H4 (cell line): Measurements from ENCODE around the gene CACNA2D4. TPM values are rescaled to one million over a fixed set of nuclear protein-coding genes. Genes with fewer than 3 reads are reported as not detected.

Experiments
- DNase-seq: peaks from one replicate; pipeline ENCODE4 v3.0.0-alpha.2; 2015; ENCODE audit warnings: low spot score
- total RNA-seq: library from RNA; depleted of rRNA; stranded (reverse); fragments of >200 nt; shearing (Covaris generic); gene quantifications from 2 replicates; pipeline ENCODE4 v1.2.3, GENCODE V29; 2014

The CACNA2D4 gene
- total RNA-seq, 1 experiment from 2014 or later, result not detected

DNA sequence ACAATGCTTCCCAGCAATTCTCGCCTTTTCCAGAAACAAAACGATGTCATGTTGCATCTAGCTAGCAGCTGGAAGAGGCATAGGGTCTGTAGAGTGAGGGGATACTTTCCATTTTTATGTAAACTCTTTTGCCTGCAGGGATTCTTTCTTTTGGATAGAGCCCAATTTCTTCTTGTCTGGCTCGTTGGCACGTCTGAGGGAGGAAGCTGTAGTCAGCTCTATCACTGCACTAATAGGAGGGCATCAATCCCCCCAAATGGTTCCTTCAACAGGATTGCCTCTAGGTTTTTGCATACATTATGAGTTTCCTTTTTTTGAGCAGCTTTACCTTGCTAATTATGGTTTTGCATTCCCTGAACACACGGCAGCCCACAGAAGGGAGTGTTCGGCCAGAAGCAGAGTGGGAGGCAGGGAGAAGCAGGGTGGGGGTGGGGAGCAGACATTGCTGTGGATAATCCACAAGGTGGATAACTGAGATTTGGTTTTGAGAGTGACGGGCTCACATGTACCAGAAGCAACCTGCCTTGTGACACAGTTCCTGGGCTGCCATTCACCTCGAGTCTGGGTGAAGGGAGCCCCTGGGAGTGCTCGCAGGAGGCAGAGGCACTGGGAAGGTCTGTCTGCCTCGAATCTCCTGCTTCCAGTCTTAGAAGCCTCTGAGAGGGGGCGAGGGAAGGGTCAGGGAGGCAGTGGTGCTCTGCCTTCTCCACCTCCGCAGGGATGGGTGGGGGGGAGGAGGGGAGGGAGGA is 73.6 kb downstream of the CACNA2D4 start:
- DNase-seq, result no peak

DNA sequence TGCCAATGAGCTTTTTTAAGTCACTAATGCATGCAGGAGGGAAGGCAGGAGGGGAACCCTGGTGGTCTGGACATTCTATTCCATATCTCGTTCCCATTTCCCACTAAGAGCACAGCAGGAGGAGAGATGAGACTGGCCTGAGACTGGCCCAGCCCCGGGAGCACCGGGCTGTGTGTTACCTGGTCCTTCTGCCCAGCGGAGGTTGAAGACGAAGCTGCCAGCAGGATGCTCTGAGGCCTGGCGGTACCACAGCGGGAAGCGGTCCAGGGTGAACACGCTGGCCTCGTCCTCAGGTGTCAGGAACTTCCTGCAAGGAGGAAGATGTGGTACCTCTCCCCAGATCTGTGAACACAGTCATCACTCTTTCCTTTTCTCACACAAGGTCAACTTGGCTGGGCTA is 74.2 kb downstream of the CACNA2D4 start:
- no peak for DNase-seq

DNA sequence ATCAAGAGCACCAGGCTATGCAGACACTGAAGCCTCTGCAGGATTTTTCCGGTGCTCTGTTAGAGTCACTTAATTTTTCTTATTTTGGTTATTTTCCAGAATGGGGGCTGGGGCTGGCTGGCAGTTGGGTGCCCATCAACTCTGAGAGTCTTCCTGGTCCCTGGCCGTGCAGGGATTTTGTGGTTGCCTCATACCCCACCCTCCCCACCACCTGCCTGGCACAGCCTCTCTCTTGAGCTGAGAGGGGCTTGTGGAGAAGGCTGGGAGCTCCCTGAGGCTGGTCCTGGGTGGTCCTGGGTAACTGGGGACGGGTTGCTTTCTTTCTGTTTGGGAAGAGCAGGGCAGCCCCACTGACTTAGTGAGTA is 74.8 kb downstream of the CACNA2D4 start:
- DNase-seq, result no peak

DNA sequence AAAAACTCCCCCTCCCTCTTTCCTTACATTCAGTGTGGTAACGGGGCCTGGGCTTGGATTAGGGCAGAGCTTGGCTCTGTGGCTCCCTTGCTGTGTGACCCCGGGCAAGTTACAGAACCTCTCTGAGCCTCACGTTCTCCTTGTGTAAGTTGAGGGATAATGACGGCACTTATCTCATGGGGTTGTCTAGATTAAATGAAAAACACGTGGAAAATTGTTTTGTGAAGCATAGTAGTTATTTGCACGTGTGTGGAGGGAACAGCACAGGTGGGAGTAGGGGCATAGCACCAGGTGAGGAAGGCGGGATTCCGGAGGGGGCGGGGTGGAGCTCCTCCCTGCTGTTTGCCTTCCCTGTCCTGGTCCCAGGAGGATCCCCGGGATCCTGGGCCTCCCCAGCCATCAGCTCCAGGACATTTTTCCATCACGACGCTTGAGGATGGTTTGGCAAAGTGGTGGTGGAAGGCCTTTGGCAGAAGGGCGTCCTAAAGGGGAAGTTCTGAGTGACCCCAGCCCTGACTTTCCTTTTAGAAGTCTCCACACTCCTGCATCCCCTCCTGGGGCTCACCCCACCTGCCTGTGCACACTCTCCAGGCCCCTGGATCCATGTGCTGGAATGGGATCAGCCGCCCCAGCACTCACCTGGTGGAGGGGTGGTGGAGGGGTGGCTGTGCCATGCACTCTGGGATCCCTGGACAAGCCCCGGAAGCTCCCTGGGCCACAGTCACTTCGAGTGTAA is 75.4 kb downstream of the CACNA2D4 start:
- no peak for DNase-seq

DNA sequence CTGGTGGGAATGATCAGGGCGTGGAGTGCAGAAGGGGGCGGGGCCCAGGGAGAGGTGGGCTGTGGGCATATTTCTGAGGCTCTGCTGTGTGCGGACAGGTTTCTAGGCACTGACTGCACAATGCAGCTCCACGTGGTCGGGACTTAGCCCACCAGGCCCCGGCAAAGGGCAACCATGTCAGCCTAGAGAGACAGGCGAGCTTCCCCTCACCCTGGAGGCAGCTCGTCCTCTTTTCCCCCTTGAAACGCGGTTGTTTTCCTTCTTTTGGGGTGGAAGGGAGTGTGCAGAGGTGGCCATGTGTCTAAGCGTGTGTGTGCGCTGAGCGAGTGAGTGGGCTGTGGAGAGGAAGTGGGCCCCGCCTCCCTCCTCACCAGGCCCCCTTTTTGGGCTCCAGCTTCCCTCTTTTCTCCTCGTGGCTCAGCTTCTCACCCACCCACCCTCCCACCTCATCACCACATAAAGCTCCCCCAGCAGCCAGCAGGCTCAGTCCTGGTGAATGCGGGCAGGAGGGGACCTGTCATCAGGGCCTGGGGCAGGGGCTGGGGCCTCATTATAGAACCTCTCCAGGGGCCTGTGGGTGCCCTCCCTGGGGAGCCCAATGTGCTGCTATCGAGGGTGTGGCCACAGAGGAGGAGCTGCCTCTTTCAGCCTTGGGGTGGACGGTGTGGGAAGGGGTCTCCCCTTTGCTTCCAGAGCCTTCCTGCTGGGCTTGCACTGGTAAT is 76.1 kb downstream of the CACNA2D4 start:
- DNase-seq, result no peak

DNA sequence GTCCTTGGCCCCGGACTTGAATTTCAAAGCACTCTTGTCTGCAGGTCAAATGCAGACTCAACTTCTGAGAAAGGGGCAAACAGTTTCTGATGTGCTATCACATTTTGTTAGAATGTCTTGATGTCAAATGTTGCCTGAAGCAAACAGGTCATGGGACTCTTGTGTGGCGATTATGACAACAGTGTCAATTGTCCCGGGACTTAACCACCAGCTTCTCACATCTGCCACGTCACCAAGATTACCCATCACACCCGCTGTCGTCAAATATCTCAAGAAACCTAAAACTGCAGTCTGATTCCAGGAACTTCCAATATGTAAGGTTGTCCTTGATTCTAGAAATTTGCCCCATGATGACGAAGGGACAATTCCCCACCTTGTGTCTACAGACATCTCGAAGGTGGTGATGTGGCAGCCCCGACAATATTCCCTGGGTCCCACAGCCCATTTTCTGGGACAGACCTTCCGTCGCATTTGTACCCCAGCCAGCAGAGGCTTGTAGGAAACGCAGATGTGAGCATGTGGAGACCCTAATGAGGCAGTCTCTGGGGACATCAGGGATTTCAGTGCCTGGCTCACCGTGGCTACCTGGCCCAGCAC is 76.8 kb downstream of the CACNA2D4 start:
- DNase-seq, result no peak

DNA sequence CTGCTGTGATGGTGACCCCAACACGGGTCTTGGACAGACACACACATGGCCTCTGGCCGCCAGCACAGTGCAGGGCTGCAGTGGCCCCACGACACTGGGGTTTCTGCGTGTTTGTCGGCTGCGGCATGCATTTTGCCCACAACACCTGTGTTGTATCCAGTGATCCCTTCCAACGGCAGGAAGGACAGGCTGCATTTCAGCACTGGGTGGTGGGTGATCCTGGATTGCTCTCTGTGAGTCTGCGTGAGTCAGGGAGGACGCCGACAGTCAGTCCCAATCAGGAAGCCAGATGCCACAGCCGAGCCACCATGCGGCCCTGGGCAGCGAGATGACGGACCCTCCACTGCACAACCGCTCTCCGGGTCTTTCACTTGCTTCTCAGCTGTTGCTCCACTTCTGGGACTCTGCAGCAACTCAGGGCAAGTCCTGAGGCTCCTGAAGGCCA is 77.4 kb downstream of the CACNA2D4 start:
- no peak for DNase-seq

DNA sequence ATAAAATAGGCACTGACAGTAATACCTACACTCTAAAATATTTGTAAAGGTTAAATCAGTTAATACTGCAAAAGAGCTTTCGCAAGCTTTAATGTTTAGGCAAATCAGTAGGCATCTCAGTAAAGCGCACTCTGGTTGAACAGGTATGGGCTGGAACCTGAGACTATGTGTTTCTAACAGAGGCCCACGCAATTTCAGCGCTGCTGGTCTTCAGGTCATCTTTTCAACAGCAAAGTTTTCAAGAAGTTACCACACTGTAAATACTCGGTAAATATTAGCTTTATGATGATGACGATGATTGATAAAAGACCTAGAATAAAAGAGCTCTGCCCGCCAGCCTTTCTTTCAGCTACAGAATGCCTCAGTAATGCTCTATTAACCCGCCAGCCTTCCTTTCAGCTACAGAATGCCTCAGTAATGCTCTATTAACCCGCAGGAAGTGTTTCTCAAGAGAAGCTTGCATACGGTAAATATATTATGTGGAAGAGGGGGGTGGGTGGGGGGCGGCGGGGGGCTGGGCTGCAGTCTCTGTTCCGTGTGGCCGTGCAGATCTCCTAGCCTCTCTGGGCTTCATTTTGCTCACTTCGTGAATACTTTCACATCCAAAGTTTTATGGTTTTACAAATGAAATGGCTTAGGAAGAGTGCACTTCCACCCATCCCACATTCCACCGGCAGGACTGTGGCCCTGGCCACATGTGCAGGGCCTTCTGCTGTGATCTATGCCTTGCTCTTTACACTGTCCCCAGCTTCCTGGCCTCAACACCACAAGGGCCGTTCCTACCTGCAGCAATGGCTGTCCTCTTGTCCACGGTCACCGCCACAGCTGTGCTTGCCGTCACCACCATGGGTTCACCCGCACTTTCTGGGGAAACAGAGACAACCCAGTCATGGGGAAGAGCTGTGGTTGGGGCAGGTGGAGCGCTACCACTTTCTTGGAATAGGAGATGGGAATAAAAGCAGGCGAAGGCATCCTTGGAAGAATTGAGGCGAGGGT is 78.2 kb downstream of the CACNA2D4 start:
- no peak for DNase-seq

DNA sequence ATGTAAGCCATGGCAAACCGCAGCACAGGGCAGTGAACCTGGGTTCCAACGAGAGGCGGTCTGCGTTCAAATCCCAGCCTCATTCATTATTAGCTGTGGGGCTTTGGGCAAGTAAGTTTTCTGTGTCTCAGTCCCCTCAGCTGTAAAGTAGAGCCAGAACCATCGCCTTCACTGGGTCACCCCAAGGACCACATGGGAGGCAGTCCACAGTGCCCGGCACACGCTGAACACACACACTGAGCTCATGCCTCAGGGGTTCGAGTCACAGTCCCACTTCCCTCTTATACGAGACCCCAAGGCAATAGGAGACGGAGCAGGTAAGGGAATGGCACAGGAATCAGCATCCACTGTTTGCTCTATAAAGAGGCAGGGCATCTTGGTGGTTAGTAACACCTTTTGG is 79.0 kb downstream of the CACNA2D4 start:
- DNase-seq, result no peak

DNA sequence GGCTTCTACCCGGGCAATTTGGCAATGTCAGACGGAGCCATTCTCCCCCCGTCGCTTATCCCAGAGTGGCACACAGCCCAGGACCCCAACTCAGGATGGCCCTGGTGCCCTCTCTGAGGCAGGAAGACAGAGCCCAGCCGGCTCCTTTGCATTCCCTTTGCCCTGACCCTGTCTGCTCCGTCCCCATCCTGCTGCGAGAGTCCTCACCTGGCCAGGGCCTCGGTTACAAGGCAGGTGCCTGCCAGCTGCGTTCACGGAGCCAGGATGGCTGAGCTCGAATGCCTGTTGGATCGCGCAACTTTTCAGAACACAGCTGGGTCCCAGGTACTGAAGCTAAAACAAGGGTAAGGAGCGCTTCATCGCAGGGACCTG is 79.5 kb downstream of the CACNA2D4 start:
- no peak for DNase-seq

DNA sequence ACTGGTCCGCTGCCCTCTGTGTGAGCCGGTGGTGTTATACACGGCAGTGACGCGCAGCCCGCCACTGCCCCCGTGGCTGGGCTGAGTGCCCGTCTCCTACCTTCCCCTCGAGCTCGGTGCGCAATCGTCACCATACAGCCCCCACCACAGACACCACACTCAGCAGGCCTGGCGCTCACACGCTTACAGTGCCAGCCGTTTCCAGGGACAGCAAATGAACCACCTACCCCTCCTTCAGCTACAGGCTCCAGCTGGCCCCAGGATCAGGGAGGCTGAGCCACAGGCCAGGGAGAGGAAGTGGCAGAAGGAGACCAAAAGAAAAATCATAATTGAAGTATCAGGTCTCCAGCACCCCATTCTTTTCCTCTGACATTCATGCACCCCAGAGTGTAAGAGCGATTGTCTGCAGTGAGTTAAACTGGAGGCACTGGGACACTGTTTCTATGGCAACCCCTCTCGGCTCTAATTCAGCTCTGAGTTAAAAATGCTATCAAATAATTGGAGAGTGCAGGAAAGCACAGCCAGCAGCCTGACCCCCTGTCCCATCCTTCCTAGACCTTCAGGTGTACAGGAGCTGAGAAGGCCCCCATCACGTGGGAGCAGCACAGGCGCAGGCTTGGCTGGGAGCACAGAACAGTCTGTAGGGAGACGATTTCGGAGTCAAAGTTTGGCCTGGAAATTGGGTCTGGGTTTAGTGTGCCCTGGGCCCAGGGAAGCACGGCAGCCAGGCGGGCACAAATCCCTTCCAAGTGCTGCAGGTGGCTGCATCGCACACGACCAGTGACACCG is 80.1 kb downstream of the CACNA2D4 start:
- no peak for DNase-seq

DNA sequence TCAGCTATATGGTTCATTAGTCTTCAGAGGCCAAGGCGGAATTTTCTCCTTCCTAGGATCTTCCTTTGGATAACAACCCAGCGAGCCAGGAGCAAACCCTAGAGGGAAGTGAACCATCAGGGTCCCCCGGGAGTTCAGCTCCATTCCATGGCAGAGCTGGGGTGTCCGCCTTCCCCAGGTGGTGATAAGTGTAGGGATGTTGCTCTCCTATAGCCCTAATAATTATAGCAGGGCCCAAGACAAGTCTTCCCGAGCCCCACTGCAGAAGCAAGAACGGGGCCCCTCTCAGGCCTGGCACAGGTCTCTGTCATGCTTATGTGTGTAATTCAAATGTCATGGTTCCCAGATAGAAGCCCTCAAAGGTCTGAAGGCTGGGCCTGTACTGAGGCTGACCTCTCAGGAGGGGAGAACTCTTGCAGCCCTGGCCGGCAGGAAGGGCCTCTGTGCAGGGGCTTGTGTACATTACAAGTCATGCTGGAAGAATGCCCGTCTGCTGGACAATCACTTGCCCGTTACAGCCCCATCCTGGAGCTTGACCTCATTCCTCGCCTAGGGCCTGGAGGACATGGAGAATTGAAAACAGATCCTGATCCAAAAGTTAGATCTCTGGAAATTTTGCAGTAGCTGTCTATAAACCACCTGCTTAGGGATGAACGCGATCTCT is 80.8 kb downstream of the CACNA2D4 start:
- DNase-seq, result no peak

DNA sequence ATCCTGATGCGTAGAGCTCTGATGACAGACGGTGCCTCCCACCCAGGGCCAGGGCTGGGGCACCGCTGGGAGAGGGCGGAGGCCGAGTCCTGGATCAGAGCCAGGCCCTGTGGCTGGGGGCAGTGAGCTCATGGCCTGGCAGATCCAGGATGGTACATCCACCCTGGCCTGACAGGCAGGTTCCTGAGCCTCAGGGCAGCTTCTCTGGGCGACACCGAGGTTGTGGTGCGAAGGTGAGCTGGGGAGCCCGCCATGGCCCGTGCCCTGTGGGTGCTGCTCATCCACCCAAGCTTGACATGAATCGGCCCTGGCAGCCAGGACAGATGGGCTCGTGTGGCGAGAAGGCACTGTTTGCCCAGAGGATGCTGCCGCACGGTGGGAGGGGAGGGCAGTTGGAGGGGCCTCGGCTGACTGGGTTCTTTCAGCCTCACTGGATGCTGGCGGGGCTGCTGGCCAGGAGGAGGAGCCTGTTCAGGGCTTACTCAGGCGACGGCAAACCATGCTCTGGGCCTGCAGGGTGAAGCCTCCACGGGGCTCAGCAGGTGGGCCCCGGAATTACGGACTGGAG is 81.5 kb downstream of the CACNA2D4 start:
- no peak for DNase-seq

DNA sequence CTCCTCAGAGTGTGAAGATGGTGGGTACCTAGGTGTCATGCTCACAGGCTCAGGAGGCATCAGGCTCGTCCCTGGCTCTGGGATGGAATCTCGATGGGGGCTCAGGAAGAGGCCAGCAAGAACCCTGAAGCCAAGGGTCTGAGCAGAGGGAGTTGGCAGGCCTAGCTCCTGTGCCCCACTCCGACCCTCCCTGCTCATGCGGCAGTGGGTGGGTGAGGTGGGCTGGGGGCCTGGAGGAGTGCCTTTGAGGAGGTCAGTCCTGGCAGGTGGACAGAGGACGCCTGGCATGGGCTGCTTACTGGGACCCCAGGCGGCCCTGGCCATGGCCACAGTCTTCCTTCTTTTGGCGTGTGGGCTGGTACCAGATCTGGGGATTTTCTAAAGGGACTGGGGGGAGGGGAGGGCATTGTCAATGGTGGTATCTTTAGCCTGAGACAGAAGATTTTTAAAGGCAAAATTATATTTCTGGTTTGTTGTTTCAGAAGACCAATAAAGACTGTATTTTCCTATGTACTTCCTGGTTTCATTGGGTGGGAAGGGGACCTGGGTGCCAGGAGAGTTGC is 82.1 kb downstream of the CACNA2D4 start:
- DNase-seq, result no peak

DNA sequence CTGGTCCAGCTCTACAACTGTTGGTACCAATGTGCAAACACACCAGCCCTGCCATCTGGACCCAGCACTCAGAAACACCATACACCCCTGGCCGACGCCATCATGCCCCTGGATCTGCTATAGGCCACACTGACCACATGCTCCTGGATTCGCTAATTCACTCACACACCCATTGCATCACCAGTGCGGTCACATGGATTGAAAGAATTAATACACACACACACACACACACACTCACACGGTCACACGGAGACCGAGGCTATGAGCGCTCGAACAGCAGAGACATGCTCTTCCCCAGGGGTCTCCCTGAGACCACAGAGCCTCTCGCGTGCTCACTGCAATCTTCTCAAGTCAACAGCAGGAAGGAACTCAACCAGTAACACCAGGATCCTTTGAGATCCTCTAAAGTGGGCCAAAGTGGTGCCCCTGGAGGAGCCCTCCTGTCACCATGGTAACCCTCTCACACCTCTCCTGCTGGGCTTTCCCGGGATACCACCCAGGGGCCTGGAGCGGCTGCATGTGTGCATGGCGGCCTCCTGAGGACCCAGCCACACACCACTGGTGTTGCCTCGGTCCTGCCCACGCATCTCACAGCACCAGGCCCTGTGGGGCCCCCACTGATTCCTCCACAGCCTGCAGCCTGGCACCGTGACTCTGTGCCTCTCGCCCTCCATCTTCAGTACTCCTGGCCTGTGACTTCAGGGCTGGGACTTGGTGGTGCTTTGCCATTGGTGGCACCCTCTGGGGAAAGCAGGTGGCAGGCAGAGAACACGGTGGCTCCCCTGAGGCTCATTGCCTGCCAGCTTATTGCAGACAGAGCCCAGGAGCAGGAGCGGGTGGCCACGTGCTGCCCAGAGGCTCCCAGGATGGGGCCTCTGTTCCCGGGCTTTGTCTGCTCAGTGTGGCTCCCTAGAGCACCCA is 83.0 kb downstream of the CACNA2D4 start:
- no peak for DNase-seq

DNA sequence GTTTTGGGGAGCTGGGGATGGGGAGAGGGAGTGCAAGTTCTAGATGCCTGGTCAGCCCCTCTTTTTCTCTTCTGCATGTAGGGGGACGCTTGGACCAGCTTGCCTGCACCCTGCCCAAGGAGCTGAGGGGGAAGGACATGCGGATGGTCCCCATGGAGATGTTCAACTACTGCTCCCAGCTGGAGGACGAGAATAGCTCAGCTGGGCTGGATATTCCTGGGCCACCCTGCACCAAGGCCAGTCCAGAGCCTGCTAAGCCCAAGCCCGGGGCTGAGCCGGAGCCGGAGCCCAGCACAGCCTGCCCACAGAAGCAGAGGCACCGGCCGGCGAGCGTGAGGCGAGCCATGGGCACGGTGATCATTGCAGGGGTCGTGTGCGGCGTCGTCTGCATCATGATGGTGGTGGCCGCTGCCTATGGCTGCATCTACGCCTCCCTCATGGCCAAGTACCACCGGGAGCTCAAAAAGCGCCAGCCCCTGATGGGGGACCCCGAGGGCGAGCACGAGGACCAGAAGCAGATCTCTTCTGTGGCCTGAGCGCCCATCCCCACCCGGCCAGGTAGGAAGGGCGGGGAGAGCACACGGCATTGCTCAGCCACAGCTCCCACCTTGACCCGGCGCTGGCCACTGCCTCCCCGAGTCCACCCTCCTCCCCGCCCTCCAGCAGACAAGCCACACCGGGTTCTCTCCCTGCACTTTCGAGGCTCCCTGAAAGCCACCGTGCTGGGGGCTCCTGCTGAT is 84.1 kb downstream of the CACNA2D4 start:
- no peak for DNase-seq

DNA sequence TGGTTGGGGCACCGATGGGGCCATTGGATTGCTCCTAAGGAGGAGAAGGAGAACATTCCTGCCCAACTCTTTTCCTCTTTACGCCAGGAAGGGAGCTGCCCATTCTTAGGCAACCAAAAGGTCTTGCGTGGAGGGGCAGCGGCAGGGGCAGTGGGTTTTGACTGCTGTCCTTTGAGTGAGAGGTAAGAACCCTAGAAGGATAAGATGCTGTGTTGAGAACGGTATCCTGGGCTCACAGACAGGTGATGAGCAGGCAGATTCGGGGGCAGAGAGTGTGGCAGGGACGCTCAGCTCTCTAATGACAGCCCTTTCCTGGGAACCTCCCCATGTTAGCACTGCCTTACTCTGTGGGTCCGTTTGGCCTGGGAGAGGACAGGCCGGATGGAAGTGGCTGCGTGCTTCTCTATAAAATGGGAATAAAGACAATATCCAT is 84.8 kb downstream of the CACNA2D4 start:
- no peak for DNase-seq
